ENCODE data around the gene C16orf92. TPM values are rescaled to one million over a fixed set of nuclear protein-coding genes. Genes with fewer than 3 reads are reported as not detected.

Gene C16orf92, protein sequence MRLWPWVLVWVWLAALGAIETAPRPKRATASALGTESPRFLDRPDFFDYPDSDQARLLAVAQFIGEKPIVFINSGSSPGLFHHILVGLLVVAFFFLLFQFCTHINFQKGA
- total RNA-seq (not detected), polyA plus RNA-seq (not detected)

DNA sequence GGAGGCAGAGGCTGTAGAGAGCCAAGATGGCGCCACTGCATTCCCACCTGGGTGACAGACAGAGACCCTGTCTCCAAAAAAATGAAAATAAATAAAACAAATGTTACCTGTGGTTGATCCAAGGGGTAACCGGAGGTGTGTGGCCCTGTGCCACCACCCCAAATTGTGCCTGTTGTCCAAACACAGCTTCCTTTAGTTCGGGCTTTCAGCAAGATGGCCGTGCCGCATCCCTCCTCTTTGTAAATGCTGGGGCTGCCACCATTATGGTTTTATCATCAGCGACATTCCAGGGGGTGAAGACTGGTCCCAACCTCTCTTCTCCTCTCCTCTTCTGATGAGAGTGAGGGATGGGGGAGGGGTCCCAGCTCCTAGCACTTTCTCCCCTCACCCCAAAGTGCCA lies at the start of gene C16orf92:
C16orf92 (plus strand) TSS at position 312 of the 400 bp plus-strand sequence. CDS start 143 bp downstream, outside the sequence.
- no peaks in the 10 kb centered on the region for H3K36me3 ChIP-seq (ENCODE audit: insufficient read depth)
- no peaks in the 10 kb centered on the region for H3K4me1 ChIP-seq (ENCODE audit: insufficient read depth)
- no peak within 1 kb of the TSS for H3K27ac ChIP-seq (ENCODE audit: low read depth)
- DNase-seq (ENCODE audit: extremely low spot score): no peak
- H3K4me3 ChIP-seq (ENCODE audit: low read depth, low read length): no peak within 1 kb of the TSS
- WGBS: 85% methylated on average over 6 of the region's 6 CpGs

DNA sequence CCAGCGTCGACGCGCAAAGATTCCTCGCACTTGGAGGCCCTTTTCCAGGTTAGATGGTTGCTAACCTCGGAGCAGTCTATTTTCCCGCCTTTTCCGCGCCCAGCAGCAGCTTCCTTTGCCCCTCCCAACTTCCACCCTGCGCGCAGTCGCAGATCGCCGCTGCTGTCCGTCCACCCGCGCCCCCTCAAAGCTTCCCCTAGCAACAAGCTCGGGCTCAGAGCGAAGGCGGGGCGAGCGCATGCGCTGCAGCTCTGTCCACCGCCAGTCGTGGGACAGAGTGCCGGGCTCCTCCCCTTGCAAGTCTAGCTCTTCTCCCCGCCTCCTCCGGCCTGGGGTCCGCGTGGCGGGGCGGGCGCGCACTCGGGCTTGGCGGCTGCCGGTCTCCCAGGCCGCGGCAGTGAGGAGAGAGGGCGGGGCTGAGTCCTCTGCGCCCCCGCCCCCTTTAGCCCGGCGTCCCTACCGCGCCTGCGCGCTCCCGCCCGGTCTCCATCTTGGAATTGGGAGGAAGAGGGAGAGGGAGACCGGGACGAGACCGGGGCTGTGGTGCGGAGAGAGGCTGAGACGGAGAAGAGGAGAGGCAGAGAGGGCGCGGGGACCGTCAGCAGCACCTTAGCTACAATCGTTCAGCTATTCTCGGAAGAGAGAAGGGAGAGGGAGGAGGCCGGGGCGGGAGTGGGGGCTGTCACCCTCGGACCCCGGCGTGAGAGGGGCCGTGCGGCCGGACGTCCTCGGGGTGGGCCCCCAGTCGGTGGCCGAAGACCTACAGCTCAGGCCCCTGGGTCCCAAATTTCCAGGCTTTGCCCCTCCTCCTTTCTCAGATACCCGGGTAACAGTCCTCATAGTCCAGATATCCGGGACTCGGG lies 49.4 kb upstream of the C16orf92 start, which contains the start of gene TAOK2:
TAOK2 (plus strand) TSS at position 485 of the 863 bp plus-strand sequence. CDS start 3,905 bp downstream, outside the sequence.
- Histone ChIP-seq H3K4me1 (ENCODE audit: insufficient read depth) (peaks cover 2% of the 10 kb centered on the region), H3K36me3 (ENCODE audit: insufficient read depth) (peaks cover 1% of the 10 kb centered on the region), H3K4me3 (ENCODE audit: low read depth, low read length) (peak within 1 kb of the TSS; percentile 68), H3K27ac (ENCODE audit: low read depth) (peak within 1 kb of the TSS; percentile 68)
- 2% methylated on average over 75 of the region's 75 CpGs for WGBS
- DNase-seq (ENCODE audit: extremely low spot score): peak; percentile 93

DNA sequence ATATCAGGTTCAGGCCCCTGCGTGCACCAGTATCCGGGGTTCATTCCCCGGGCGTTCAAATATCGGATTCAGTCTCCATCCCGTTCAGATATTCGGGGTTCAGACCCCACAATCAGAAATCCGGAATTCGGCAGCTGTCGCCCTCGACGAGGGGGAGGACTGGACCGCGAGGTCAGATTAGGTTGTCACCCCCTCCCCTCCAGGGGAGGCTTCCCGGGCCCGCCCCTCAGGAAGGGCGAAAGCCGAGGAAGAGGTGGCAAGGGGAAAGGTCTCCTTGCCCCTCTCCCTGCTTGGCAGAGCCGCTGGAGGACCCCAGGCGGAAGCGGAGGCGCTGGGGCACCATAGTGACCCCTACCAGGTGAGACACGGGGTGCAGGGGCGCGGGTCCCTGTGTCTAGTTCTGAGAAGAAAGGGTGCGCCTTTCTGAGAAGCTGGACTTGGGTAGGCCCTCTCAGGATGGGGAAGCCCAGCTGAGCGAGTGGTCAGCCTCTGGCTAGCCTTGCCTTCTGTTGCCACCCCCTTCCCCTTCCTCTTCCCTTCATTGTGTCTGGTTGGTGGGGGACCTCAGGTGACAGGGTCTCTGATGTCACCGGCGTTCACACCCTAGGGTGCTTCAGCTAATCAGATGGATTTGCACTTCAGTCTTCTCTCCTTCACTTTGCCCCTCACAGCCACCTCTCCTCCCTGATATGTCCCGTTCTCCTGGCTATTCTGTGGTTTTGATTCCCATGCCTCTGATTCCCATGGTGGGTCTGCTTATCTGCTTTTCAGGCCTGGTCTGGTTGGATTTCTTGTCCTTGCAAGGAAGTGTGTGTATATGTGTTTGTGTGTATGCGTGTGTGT lies 48.5 kb upstream of the C16orf92 start:
- Histone ChIP-seq H3K4me3 (ENCODE audit: low read depth, low read length) (peak overlapping the region; percentile 68), H3K4me1 (ENCODE audit: insufficient read depth) (peaks cover 2% of the 10 kb centered on the region), H3K36me3 (ENCODE audit: insufficient read depth) (peaks cover 1% of the 10 kb centered on the region), H3K27ac (ENCODE audit: low read depth) (peak overlapping the region; percentile 68)
- no peak for DNase-seq (ENCODE audit: extremely low spot score)
- WGBS: 2% methylated on average over 31 of the region's 31 CpGs

DNA sequence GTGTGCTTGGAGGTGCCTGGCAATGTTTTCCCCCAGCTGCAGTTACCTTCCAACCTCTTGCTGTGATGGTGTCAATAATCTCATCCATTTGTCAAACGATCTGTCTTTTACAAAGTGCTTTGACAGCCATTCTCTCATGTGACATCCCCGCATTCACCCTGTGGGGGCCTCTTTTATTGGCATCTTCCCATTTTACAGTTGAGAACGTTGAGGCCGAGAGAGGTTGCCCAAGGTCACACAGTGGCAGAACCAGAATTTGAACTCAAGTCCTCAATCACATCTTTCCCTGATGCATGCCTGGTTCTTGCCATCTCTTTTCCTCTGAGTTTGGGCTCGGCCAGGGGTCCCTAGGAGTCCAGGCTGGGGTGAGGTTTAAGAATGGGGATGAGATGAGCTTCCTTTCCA lies 47.9 kb upstream of the C16orf92 start:
- Histone ChIP-seq H3K4me3 (ENCODE audit: low read depth, low read length) (peak overlapping the region; percentile 68), H3K36me3 (ENCODE audit: insufficient read depth) (no peaks in the 10 kb centered on the region), H3K4me1 (ENCODE audit: insufficient read depth) (peaks cover 2% of the 10 kb centered on the region), H3K27ac (ENCODE audit: low read depth) (no peak overlapping the region)
- DNase-seq (ENCODE audit: extremely low spot score): no peak
- 55% methylated on average over 5 of the region's 5 CpGs for WGBS

DNA sequence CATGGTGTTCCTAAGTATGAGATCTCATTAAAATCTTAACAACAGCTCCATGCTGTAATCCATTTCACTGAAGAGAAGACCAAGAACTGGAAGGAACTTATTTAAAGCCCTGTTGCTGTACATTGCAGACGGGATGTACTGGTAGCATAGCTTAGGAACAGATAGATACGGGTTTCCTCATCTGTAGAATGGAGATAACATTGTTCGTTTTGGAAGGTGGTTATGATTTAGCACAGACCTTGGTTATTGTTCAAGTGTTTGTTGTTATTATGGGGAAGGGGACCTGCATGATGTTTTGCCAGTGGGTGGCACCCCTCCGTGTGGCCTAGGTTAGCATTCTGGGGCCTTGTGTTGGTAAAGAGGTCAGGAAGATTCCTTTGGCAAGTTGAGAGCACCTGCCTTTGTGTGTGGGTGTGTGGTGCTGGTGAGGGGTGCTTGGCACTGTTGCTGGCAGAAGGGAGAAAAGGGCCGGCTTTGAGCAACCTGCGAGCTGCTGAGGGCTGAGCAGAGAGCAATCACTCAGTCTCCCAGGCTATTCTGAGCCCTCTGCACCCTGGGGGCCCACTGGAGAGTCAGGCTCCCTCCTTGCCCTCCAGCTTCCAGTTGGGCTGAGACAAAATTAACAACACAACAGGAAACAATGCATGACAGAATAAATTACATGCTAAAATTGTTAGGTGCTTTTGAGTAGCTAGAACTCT lies 47.0 kb upstream of the C16orf92 start:
- H3K36me3 ChIP-seq (ENCODE audit: insufficient read depth): no peaks in the 10 kb centered on the region
- no peak for DNase-seq (ENCODE audit: extremely low spot score)
- peaks cover 2% of the 10 kb centered on the region for H3K4me1 ChIP-seq (ENCODE audit: insufficient read depth)
- whole genome bisulfite sequencing: 23% methylated on average over 6 of the region's 6 CpGs
- no peak overlapping the region for H3K4me3 ChIP-seq (ENCODE audit: low read depth, low read length)
- no peak overlapping the region for H3K27ac ChIP-seq (ENCODE audit: low read depth)

DNA sequence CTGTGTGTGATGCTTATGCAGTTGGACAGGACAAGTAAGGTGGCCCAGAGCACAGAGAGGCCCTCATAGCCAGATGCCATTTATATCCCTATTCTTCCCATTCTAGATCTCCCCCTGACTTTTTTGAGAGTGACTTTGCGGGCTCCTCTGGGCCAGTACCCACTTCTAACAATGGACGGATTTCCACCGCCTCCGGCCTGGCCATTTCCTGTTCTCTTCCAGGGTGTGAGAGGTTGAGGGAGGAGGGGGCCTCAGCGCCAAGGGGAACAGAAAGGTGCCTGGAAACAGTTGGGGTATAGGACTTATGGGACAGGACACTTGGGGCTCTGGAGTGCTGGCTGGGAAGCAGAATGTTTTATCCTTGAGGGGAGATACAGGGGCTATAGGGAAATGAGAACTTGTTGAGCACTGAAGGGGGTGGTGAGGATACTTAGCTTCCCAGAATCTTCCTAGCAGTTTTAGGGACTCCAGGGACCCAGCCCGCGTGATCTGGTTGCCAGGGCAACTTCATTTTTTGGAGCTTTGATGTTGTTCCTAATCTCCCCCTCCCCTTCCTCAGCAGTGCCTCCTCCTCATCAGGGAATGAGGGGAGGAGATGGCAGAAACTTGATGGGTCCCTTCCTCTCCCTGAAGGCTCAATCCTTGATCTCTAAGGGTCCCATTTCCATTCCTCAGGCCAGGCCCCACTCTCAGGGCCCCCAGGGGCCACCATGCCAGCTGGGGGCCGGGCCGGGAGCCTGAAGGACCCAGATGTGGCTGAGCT lies 45.8 kb upstream of the C16orf92 start:
- no peak overlapping the region for H3K4me3 ChIP-seq (ENCODE audit: low read depth, low read length)
- H3K27ac ChIP-seq (ENCODE audit: low read depth): no peak overlapping the region
- no peak for DNase-seq (ENCODE audit: extremely low spot score)
- peaks cover 2% of the 10 kb centered on the region for H3K36me3 ChIP-seq (ENCODE audit: insufficient read depth)
- H3K4me1 ChIP-seq (ENCODE audit: insufficient read depth): peaks cover 2% of the 10 kb centered on the region
- WGBS: 78% methylated on average over 9 of the region's 9 CpGs

DNA sequence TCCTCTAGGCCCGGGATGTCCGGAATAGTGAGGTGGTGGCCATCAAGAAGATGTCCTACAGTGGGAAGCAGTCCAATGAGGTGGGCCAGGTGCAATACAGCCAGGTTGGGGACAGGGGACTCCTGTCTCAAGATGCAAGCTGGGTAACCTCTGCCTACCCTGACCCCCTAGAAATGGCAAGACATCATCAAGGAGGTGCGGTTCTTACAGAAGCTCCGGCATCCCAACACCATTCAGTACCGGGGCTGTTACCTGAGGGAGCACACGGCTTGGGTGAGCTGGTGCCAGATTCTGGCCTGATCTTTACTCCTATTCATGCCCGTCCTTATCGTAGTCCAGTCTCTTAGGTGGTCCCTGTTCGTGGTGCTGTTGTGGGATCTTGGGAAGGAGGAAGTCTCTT lies 44.9 kb upstream of the C16orf92 start:
- 91% methylated on average over 9 of the region's 9 CpGs for WGBS
- no peak for DNase-seq (ENCODE audit: extremely low spot score)
- Histone ChIP-seq H3K36me3 (ENCODE audit: insufficient read depth) (peaks cover 2% of the 10 kb centered on the region), H3K4me3 (ENCODE audit: low read depth, low read length) (no peak overlapping the region), H3K4me1 (ENCODE audit: insufficient read depth) (peaks cover 2% of the 10 kb centered on the region), H3K27ac (ENCODE audit: low read depth) (no peak overlapping the region)

DNA sequence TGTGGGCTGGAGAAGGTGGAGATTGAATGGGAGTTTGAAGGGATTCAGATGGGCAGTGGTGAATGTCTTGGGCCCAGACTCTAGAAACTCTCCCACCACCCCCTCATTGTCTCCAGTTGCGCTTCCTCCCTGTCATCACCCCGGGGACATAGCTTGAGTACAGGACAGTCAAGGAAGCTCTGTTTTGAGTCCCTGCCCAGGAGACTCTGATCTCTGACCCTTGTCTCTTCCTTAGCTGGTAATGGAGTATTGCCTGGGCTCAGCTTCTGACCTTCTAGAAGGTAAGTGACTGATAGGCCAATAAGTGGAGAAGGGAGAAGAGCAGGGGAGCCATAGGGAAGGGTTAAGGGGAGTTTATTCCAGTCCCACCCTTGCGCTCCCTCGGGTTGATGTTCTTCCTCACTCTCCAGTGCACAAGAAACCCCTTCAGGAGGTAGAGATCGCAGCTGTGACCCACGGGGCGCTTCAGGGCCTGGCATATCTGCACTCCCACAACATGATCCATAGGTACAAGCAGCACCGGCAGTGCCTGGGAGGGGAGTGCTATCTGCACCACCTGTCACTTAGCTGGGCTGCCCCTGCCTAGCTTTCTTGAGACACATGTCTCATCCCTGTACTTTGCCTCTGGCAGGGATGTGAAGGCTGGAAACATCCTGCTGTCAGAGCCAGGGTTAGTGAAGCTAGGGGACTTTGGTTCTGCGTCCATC lies 44.3 kb upstream of the C16orf92 start:
- WGBS: 92% methylated on average over 9 of the region's 9 CpGs
- Histone ChIP-seq H3K36me3 (ENCODE audit: insufficient read depth) (peaks cover 2% of the 10 kb centered on the region), H3K4me3 (ENCODE audit: low read depth, low read length) (no peak overlapping the region), H3K27ac (ENCODE audit: low read depth) (no peak overlapping the region), H3K4me1 (ENCODE audit: insufficient read depth) (peaks cover 2% of the 10 kb centered on the region)
- no peak for DNase-seq (ENCODE audit: extremely low spot score)

DNA sequence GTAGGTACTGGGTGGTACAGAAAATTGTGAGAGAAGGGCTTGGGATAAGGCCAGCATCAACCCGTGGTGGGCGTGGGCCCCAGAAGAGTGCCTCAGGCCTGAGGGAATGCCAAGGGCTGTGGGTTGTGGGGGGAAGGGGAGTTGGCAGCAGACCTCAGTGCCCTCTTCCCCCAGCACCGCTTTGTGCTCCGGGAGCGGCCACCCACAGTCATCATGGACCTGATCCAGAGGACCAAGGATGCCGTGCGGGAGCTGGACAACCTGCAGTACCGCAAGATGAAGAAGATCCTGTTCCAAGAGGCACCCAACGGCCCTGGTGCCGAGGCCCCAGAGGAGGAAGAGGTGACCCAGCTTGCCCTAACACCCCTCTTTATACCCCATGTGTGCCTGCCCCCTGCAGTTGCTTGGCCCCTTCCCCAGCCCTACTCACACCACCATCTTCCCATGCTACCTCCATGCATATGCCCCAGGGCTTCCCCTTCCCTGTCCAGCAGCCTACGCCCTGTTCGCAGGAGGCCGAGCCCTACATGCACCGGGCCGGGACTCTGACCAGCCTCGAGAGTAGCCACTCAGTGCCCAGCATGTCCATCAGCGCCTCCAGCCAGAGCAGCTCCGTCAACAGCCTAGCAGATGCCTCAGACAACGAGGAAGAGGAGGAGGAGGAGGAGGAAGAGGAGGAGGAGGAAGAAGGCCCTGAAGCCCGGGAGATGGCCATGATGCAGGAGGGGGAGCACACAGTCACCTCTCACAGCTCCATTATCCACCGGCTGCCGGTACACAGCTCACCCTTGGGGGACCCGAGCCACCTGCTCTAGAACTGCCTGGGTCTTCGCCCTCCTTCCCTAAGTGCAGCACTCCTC lies 40.2 kb upstream of the C16orf92 start:
- H3K36me3 ChIP-seq (ENCODE audit: insufficient read depth): peaks cover 8% of the 10 kb centered on the region
- 88% methylated on average over 24 of the region's 24 CpGs for WGBS

DNA sequence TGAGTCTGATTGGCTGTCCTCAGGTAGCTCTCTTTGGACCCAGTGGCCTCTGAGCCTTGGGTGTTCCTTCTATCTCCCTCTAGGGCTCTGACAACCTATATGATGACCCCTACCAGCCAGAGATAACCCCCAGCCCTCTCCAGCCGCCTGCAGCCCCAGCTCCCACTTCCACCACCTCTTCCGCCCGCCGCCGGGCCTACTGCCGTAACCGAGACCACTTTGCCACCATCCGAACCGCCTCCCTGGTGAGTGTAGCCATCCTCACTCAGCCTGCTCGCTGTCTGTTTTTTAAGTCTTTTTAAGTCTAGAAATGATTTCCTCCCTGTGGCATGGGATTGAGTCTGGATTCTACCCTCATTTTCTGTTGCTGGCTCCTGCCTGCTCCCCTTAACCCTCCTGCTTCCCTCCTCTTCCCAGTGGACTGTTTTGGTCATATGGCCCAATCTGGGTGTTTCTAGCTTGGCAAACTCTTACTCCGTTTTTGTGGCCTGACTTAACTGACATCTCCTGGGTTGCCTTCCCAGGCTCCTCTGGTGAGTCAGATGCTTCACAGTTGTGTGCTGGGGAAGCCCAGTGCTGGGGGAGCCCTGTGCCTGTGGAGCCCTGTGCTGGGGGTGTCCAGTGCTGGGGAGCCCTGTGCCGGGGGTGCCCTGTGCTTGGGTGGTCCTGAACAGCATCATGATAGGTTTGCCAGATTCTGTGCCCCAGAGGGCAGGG lies 39.4 kb upstream of the C16orf92 start:
- DNase-seq (ENCODE audit: extremely low spot score): no peak
- peaks cover 8% of the 10 kb centered on the region for H3K36me3 ChIP-seq (ENCODE audit: insufficient read depth)

More for the DNA sequence above, 40.2 kb upstream of the C16orf92 start:
- no peak for DNase-seq (ENCODE audit: extremely low spot score)
- Histone ChIP-seq H3K4me3 (ENCODE audit: low read depth, low read length) (no peak overlapping the region), H3K27ac (ENCODE audit: low read depth) (no peak overlapping the region), H3K4me1 (ENCODE audit: insufficient read depth) (no peaks in the 10 kb centered on the region)

DNA sequence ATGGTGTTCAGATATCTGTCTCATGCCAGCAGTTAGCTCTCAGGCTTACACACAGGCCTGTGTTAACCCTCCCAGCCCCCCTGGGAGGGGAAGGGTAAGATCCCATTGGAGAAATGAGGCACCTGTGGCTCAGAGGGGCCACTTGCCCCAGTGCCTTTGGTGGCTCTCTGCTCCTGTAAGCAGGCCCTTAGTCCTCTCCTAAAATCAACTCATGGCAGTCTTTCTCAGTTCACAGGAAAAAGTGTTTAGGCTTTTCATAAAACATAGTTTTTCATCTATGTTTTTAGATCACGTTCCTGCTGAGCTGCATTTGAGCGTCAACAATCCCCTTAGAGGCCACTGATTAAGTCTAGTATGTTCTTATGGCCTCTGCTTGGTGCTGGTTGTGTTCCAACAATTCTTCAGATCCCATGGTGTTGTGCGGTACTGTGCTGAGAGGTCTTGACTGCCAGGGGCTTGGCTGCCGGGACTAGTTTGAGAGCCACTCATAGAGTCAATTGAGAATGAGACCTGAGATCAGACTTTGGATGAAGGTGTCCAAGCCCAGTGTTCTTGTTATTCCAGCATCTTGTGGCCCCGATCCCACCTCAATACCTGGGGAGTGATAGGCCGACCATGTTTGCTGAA lies 38.7 kb upstream of the C16orf92 start:
- DNase-seq (ENCODE audit: extremely low spot score): no peak
- WGBS: 93% methylated on average over 6 of the region's 6 CpGs
- no peak overlapping the region for H3K27ac ChIP-seq (ENCODE audit: low read depth)

More for the DNA sequence above, 39.4 kb upstream of the C16orf92 start:
- WGBS: 94% methylated on average over 12 of the region's 12 CpGs
- H3K4me1 ChIP-seq (ENCODE audit: insufficient read depth): no peaks in the 10 kb centered on the region
- no peak overlapping the region for H3K27ac ChIP-seq (ENCODE audit: low read depth)
- no peak overlapping the region for H3K4me3 ChIP-seq (ENCODE audit: low read depth, low read length)

More for the DNA sequence above, 38.7 kb upstream of the C16orf92 start:
- Histone ChIP-seq H3K4me3 (ENCODE audit: low read depth, low read length) (no peak overlapping the region), H3K36me3 (ENCODE audit: insufficient read depth) (peaks cover 8% of the 10 kb centered on the region), H3K4me1 (ENCODE audit: insufficient read depth) (no peaks in the 10 kb centered on the region)

All from urinary bladder (tissue), 4 donors.